ENCODE results near the gene SCAMP4.

Gene SCAMP4

DNA sequence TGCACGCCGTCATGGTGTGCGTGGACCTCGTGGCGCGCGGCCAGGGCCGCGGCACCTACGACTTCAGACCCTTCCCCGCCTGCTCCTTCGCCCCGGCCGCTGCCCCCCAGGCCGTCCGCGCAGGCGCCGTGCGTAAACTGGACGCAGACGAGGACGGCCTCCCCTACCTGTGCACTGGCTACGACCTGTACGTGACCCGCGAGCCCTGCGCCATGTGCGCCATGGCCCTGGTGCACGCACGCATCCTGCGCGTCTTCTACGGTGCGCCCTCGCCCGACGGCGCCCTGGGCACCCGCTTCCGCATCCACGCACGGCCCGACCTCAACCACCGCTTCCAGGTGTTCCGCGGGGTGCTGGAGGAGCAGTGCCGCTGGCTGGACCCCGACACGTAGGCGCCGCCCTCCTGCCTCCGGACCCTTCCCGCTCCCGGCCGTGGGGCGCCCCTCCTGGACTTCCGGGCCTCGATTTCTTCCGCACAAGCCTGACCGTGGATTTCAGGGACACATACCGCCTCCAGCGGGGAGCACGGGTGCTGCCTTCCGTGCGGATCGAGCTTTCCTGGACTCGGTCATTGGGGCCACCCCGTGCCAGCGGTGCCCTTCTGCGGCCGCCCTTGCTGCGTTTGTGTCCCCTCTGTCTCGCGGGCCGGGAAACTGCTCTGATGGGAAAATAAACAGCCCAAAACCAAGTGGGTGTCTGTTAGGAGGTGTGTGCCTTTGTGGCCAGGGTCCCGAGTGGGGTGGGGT, 7.7 kb downstream of the SCAMP4 start:
- DNase-seq (ENCODE audit: low read depth, low spot score), result no peak

DNA sequence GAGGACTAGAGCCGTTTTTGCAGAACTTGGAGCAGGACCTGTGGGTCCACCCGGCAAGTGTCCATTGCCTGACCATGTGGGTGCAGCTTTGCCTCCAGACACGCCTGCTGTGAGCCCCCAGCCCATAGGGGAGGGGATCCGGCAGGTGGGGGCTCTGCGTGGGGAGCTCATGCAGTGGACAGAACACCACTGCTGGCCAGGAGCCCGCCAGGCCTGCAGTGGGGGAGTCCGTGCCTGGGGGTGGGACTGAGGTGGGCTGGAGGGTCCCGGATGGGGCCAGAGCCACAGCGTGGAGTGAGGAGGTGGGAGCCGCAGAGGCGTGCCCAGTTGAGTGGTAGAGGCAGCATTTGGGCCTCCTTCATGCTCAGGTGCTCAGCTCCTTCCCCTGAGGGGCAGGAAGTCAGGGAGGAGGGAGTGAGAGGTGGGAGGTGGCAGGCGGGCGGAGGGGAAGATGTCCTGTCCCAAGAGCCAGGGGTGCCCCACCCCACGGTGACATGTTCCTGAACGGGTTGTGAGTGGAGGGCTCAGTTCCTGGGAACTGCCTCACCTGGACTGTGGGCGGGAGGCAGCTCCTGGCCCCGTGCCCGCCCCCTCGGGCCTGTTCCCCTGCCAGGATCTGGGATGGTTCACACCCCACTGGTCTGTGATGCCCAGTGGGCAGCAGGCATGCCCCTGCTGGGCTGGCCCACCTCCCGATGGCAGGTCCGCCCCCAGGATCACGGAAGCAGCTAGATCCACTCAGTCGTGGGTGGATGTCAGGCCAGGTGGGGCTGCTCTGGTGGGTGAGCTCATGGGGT, 8.8 kb downstream of the SCAMP4 start:
- DNase-seq (ENCODE audit: low read depth, low spot score), result no peak

DNA sequence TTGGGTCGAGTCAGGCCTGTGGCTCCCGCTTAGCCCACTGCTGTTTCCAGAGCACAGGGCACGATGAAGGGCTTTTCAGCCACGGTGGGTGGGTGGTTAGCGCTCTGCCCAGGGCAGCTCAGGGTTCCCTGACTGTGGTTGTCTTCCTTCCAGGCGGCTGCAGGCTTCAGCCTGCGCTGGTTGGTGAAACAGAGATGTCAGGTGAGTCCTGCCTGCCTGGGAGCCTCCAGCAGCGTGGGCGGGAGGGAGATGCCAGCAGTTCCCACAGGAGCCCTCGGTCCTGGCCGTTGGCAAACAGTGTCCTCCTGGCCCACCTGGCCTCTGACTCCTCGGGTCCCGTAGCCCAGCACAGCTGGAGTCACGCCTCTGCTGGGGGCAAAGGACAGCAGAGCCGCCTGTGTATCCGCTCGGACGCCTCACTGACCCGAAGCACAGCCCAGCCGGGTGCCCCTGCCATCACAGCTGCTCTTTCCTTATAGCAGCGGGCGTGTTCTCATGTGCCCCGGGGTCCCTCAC, 9.7 kb downstream of the SCAMP4 start:
- no peak for DNase-seq (ENCODE audit: low read depth, low spot score)

DNA sequence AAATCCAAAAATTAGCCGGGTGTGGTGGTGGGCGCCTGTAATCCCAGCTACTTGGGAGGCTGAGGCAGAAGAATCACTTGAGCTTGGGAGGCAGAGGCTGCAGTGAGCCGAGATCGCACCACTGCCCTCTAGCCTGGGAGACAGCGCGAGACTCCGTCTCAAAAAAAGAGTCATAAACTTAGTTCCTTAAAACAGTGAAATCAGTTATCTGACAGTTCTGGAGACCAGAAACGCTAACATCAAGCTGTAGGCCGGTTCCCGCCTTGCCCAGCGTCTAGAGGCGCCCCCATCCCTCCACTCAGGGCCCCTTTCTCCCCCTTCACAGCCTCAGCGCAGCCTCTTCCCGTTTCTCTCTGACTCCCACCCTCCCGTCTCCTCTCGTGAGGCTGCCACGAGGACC, 11.9 kb downstream of the SCAMP4 start:
- no peak for DNase-seq (ENCODE audit: low read depth, low spot score)

DNA sequence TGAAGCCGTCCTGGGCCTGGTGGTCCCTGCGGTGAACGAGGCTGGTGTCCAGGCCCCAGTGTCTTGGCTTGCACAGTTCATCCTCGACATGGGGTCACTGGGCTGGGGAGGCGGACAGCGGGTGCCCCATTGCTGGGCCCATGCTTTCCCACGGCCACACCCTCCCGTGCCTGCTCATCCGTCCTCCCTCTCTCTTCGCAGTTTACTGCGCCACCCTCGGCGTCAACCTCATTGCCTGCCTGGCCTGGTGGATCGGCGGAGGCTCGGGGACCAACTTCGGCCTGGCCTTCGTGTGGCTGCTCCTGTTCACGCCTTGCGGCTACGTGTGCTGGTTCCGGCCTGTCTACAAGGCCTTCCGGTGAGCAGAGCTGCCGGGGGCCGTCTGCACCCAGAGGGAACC, 12.7 kb downstream of the SCAMP4 start:
- DNase-seq (ENCODE audit: low read depth, low spot score), result no peak

DNA sequence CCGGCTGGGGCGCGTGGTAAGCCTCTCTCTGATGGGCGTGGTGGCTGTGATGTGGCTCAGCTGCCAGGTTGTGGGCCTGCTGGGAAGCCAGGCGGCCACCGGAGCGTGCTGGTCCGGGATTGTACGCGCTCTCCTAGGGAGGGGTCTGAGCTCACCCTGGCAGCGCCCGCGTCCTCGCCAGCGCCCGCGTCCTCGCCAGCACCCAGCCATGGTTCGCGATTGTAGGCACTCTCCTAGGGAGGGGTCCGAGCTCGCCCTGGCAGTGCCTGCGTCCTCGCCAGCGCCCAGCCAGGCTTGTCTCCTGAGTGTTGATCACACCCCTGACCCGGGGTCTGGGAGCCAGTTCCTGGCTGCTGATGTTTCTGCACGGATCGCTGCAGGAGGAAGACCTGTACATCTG, 13.8 kb downstream of the SCAMP4 start:
- no peak for DNase-seq (ENCODE audit: low read depth, low spot score)

DNA sequence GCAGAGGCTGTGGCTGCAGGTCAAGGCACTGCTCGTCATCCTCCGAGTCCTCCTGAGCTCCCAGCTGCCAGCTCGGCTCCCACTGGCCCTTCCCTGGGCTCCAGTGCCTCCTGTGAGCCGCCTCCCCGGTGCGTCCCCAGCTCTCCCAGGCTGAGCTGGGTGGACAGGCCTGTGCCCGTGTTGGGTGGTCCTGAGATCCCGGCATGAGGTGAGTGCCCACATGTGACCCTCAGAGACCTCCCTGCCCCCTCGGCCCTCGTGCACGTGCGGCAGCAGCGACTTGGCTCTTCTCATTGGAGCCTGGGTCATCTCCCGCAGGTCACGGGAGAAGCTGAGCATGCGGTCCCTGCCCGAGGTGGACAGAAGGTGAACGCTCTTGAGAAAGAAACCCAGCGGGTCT, 15.4 kb downstream of the SCAMP4 start:
- no peak for DNase-seq (ENCODE audit: low read depth, low spot score)

DNA sequence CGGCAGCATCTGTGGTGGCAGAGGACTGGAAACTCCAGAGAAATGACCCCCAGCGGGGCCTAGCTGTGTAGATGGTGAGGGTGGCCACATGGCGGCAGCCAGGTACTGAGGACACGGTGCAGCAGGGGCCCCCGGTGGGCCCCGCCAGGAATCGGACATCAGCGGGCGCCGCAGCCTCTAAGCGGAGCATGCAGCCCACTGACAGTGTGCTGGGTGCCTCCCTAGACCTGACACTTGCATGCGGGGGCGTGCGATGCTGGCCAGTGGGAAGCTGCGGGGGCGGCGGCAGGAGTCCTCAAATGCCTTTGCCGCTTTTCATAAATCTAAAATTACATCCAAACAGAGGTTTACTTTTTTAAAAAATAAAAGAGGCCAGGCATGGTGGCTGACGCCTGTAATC, 16.1 kb downstream of the SCAMP4 start:
- no peak for DNase-seq (ENCODE audit: low read depth, low spot score)

DNA sequence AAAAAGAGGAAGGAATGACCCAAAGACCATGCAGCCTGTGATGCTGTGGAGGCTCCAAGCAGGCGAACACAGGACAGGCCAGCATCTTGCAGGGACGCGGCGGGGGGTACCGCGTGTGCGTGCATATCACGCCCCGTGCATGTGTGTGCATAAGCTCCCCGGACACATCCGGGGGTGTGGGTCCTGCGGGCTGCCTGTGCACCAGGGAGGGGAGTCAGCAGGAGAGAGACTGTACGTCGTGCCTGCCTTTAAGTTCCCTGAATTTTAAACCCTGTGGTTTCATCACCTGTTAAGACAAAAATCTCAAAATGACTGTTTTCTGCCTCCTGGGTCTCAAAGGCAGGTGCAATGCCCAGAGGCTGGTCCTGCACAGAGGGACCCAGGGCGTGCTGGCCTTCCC, 16.6 kb downstream of the SCAMP4 start:
- no peak for DNase-seq (ENCODE audit: low read depth, low spot score)

DNA sequence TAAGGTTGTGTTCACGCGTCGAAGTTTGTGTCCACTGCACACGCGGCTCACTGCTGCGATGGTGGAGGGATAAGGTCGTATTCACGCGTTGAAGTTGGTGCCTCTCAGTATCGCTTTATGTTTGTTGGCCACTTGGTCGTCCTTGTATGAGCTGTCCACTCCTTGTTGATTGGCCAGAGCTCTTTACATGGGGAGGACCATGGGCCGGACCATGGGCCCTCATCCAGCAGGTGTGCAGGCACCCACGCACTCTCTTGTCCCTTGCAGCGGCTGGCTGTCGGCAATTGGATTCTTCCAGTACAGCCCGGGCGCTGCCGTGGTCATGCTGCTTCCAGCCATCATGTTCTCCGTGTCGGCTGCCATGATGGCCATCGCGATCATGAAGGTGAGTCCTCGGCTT, 17.6 kb downstream of the SCAMP4 start:
- no peak for DNase-seq (ENCODE audit: low read depth, low spot score)

DNA sequence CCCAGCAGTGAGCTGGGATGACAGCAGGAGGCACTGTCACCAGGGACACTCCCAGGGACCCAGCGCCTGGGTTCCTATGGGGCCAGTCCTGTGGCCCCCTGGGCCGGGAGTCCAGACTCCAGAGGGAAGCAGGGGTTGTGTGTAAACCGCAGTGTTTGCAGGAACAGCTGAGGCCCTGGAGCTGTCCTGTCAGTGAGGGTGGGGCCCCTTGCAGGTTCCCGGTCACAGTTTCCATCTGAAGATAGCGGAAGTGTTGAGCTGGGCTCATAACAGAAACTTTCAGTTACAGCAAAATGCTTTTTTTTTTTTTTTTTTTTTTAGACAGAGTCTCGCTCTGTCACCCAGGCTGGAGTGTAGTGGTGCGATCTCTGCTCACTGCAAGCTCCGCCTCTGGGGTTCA, 18.1 kb downstream of the SCAMP4 start:
- no peak for DNase-seq (ENCODE audit: low read depth, low spot score)

DNA sequence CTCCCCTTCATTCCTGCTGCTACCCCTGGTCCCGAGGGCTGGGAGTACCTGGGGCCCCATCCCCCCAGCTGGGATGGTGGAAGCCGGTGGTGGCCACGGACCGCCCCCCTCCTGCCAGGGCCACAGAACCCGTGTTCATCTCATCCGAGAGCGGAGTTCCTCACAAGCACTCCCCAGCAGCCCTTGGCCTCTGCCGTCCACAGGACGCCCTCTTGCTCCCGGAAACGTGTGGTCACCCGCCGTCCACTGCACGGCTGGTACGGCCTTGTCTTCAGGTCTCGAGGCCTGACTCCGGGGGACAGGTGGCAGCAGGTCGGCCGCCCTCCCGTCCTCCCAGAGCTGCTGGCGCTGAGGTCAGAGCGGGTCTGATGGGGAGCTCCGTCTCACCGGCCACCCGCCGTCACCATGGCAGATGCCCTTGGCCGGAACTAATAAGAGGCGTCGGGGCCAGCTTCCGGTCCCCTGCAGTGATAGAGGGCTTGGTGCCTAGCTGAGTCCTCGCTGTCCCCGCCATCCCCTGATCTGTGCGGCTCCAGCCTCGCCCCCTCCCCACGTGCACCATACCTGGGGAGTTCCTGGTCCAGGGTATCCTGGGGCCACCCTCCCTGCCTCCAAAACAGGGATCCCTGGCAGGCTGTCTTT, 19.2 kb downstream of the SCAMP4 start:
- DNase-seq (ENCODE audit: low read depth, low spot score), result no peak

DNA sequence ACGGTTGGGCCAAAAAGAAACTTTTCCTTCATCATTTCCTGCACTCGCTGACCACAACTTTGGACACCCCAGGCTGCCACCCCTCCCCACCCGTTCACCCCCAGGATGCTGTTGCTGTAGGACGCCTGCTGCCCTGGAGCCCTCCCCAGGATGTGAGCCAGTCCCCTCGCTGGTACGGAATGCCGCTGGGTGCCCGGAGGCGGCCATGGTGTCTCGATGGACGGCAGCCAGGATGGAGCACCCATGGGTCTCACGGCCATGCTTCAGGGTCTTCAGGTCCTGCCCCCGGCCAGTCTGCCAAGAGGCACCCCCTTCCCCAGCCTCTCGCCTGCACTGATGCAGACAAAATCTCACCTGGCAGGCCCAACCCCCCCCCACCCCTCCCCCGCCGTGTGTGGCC, 20.3 kb downstream of the SCAMP4 start:
- no peak for DNase-seq (ENCODE audit: low read depth, low spot score)

DNA sequence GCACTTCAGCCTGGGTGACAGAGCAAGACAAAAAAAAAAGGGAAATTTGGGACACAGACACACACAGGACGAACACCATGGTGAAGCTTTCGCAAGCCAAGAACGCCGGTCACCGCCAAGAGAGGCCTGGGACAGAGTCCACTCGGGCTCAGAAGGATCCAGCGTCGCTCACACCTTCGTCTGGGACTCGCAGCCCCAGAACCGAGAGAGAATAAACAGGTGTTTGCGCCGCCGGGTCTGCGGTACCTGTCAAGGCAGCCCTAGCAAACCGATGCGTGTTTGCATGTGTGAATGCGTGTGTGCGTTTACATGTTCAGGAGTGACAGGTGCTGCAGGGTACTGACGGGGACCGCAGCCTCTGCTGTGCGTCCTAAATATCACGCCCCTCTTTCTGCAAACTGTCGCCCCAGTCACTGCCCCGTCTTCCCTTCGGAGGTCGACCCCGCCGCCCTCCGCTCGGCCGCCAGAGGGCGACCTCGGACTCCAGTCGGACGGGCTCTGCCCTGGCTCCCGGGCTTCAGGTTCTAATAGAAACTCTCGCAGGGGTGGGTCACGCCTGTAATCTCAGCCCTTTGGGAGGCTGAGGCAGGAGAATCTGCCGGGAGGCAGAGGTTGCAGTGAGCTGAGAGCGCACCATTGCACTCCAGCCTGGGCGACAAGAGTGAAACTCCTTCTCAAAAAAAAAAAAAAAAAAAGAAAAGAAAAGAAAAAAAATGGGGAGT, 24.0 kb downstream of the SCAMP4 start:
- DNase-seq (ENCODE audit: low read depth, low spot score), result no peak

DNA sequence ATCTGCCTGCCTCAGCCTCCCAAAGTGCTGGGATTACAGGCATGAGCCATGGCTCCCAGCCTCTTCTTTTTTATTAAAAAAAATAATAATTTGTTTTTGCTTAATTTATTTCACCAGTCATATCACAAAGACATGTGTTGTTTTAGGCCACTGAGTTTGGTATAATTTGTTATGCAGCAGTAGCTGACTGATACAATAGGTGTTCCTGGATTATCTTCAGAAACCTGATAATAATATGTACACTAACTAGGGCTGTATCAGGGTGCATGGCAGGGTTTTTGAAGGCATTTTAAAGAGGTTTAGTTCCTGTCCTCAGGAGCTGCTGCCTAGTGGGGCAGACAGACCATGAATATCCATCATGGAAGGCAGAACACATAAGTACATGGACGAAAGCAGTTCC, 26.2 kb downstream of the SCAMP4 start:
- DNase-seq (ENCODE audit: low read depth, low spot score), result no peak

DNA sequence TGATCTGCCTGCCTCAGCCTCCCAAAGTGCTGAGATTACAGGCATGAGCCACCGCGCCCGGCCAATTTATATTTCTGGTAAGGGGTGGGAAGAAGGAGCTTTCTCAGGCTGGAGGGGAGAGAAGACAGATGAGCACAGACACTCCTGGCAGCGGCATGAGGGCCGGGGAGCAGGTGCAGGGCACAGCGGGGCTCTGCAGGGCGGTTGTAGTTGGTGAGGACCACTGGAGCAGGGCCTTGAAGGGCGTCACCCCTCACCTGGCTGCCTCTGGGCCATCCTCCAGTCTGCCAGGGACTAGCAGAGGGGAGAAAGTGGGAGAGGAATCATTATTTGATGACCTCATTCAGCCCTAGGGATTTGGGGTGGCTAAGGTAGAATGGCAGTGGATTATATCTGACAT, 27.2 kb downstream of the SCAMP4 start:
- no peak for DNase-seq (ENCODE audit: low read depth, low spot score)

DNA sequence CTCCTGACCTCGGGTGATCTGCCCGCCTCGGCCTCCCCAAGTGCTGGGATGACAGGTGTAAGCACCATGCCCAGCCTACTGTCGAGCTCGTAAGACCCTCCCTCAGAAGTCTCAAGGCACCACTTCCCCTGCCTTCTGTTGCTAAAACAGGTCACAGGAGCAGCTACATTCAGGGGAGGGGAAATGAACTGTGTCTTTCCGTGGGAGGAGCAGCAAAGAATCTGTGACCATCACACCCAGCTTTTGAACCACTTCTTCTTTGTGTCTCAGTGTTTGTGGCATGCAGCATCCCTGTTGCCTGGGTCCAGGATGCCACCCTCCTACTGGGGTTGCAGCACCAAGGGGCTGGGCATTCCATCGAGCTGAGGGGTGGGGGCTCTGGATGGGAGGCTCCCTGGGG, 28.0 kb downstream of the SCAMP4 start:
- DNase-seq (ENCODE audit: low read depth, low spot score), result no peak

DNA sequence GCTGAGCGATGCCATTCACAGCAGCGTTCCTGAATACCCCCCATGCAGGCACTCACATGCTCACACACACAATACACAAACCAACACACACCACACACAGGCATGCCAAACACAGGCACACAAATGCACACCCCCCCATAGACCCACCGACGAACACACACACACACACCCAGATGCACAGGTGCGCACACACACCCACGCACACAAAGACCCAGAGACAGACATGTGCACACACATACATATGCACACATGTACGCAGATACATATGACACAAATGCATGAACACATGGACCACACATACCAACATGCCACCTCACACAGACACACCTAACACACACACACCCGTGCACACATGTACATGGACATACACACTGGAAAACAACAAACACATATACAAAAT, 28.7 kb downstream of the SCAMP4 start:
- no peak for DNase-seq (ENCODE audit: low read depth, low spot score)

DNA sequence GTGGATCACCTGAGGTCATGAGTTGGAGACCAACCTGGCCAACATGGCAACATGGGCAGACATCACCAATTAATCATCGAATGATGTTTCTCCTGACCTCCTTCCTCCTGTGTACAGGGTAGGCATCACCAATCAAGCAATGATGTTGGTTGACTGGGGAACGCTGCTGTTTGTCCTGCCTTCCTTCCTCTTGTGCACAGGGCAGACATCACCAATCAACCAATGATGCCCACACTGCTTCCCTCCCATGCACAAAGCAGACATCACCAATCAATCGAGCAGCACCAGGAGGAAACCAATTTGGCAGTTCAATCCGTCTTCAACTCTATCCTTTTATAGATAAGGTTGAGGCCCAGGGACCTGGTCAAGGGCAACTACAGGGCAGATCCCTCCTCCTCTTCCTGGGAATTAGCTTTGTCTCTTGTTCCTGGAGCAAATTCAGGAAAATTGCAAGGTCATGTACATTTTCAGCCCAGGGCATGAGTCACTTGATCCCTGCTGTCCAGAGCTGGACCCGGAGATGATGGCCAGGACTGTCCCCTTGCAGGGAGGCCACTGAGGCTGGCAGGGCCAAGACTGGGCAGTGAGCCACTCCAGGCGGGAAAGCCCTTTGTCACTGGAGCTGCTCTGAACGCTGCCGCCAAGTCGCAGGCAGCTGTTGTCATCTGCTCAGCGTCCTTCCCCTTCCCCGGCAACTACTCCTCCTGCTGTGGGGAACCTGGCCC, 30.4 kb downstream of the SCAMP4 start:
- no peak for DNase-seq (ENCODE audit: low read depth, low spot score)

DNA sequence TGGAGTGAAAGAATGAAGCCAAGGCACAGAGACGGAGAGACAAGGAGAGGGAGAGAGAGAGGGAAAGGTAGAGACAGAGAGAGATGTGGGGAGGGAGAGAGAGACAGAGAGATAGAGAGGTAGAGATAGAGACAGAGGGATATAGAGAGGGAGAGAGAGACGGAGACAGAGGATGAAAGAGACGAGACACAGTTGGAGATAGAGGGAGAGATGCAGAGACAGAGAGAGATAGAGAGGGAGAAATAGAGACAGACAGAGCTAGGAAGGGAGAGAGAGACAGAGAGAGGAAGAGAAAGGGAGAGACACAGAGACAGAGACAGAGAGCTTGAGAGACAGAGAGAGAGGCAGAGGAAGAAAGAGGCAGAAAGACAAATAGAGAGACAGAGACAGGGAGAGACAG, 31.2 kb downstream of the SCAMP4 start:
- no peak for DNase-seq (ENCODE audit: low read depth, low spot score)

DNA sequence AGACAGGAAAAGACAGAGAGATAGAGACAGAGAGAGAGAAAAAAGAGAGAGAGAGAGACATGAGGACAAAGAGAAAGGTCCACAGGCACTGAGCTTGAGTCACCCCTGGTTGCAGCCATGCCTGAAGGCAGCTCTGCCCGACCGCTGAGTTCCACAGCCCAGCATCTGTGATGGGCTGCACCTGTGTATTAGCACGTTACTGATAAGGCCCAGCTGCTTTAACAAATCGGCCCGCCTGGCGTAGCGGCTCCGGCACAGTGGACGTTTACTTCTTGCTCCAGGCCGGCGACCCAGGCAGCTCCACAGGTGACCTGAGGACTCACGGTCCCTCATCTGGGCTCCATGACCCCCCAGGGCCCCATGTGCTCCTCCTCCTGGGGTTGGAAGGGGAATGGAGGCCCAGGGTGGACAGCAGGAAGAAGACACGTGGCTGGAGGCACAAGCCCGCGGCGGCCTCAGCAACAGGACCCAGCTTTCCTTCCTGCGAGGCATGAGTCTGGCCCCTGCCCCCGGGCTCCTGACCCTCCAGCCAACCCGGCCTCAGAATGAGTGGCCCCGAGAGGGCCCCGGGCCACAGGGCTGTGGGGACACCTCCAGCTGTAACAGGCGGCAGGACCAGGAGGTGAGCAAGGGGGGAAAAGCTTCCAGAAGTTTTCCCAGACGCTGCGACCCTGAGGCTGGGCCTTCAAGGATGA, 31.9 kb downstream of the SCAMP4 start:
- DNase-seq (ENCODE audit: low read depth, low spot score), result no peak

All from brain pericyte (primary cell).